ENCODE results near the gene FFAR3. TPM values are rescaled to one million over a fixed set of nuclear protein-coding genes. Genes with fewer than 3 reads are reported as not detected.
"Not testable (repeated sequence)": the region's sequence is repeated elsewhere in the genome, so short reads cannot be mapped to it uniquely, and the experiment has no call there.

FFAR3 gene
- total RNA-seq, 2 donors from 2014 or later: not detected

DNA sequence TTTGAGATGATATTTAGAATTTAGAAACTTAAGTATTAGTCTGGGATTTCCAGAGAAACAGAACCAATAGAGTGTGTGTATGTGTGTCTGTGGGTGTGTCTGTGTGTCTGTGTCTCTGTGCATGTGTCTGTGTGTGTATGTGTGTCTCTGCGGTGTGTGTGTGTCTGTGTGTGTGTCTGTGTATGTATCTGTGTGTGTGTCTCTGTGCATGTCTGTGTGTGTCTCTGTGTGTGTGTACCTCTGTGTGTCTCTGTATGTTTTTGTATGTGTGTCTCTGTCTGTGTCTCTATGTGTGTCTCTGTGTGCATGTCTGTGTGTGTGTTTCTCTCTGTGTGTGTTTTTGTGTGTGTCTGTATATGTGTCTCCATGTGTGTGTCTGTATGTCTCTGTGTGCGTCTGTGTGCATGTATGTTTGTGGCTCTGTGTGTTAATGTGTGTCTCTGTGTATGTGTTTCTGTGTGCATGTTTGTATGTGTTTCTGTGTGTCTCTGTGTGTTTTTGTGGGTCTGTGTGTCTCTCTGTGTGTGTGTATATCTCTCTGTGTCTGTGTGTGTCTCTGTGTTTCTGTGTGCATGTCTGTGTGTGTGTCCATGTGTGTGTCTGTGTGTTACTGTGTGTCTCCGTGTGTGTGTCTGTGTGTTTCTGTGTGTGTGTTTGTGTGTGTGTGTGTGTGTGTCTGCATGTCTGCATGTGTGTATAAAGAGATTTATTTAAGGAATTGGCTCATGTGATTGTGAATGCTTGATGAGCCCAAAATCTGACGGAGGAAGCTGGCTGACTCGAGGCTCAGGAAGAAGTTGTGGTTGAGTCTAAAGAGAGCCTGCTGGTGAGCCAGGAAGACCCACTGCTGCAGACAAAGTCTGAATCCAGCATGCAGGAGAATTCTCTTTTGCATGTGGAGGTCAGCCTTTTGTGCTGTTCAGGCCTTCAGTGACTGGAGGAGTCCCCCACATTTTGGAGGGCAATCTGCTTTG, 34.8 kb downstream of the FFAR3 start:
- intact Hi-C loops (cut with DNase I, micrococcal nuclease): no loop called here
- DNase-seq (no peak), ATAC-seq (no peak)

DNA sequence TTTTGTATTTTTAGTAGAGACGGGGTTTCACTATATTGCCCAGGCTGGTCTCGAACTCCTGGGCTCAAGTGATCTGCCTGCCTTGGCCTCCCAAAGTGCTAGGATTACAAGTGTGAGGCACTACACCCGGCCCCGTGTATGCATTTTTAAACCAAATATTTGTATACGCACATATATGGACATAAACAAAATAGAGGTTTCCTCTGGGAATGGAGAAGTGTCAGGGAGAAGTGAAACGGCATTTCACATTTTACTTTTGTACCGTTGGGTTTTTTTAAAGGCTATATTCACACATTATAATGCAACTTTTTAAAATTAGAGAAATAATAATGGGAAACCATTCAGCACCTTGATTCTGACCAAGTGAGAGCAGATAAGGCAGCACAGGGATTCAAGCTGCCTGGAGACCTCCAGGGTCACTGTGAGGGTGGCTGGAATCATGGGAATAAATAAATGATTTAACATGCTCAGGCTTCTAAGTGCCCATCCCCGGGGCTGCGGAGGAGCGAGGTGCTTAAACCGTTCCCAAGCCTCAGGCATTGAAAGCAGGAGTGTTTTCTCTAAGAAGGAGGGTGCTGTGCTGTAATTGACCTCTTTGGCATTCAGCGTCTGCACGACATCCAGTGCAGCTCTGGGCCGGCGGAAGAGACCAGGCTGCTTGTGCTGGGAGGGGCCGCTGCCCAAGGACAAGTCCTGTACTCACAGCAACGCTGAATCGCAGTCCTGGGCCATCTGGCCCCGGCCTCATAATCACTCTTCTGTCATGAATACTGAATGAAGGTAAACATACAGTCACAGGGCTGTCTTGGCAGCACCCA, 37.3 kb downstream of the FFAR3 start:
- DNase-seq (peak; percentile 34 to 48), ATAC-seq (peak; percentile 89)
- intact Hi-C loops (cut with DNase I, micrococcal nuclease): no loop called here

DNA sequence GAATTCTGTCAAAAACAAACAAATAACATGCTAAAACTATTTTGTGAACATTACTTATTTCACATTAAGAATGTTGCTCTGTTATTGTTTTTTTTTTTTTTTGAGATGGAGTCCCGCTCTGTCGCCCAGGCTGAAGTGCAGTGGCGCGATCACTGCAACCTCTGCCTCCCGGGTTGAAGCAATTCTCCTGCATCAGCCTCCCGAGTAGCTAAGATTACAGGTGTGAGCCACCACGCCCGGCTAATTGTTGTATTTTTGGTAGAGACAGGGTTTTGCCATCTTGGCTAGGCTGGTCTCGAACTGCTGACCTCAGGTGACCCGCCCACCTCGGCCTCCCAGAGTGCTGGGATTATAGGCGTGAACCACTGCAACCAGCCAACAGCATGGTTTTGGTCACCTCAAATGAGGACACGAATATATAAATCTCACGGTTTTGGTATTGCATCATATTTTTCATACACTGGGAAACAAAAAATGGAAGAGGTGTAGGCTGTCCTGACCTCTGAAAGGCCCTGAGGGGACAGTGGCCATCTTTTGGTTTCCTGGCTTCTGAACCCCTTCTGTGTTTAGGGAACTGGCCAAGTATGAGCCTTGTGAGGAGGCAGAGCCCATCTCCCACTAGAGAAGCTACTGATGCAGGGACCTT, 38.1 kb downstream of the FFAR3 start:
- intact Hi-C loops (cut with DNase I, micrococcal nuclease): no loop called here
- no peak for DNase-seq
- no peak for ATAC-seq

DNA sequence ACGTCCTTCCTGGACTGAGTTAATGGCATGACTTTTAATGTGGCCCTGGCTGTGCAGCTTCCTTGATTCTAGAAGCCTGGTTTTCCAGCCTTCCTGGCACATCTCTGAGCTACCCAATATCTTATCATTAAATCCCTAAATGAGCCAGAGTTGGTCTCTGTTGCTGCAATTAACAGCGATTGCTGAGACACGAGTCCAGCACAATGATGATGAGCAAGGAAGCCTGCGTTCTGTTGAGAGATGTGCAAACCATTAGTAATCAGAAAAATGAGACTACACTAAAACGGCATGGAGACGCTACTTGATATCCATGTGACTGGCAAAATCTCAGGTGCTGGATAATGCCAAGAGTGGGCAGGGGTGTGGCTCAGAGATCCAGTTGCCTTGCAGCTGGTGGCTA, 38.8 kb downstream of the FFAR3 start:
- ATAC-seq: no peak
- DNase-seq: no peak
- intact Hi-C loops (cut with DNase I, micrococcal nuclease): no loop called here

DNA sequence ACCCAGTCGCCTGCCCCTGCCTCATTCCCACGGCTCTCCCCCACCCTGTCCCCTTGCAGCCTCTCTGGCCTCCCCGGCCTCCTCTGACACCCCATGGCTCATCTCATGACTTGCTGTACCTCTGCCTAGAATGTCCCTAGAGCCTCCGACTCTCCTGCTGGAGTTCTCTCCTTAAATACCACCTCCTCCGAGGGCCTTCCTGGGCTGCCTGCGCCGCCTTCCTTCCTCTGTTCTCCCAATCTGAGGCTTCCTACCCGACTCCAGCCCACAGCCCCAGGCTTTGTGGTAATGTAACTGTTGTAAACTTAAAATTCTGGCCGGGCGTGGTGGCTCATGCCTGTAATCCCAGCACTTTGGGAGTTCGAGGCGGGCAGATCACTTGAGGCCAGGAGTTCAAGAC, 40.3 kb downstream of the FFAR3 start:
- DNase-seq (no peak), ATAC-seq (no peak)

DNA sequence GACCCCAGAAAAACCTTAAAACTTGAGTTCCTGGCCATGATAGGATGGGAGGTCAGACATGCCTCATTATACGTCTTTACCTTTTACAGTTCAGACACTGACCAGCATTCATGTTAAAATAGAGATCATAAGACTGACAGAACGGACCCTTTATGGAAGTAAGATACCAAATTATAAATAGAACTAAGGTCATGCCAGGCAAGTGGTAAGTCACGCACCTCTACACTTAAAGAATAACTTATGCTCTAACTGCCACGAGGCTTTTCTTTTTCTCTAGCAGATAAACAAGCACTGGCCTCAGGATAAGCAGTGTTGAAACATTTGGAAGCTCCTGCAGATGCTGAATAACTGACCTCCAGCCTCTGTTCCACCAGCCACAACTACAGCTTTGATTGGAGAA, 41.0 kb downstream of the FFAR3 start:
- DNase-seq: no peak
- no peak for ATAC-seq
- intact Hi-C loops (cut with DNase I, micrococcal nuclease): no loop called here

More for the DNA sequence above, 40.3 kb downstream of the FFAR3 start:
- intact Hi-C loops (cut with DNase I, micrococcal nuclease): no loop called here

DNA sequence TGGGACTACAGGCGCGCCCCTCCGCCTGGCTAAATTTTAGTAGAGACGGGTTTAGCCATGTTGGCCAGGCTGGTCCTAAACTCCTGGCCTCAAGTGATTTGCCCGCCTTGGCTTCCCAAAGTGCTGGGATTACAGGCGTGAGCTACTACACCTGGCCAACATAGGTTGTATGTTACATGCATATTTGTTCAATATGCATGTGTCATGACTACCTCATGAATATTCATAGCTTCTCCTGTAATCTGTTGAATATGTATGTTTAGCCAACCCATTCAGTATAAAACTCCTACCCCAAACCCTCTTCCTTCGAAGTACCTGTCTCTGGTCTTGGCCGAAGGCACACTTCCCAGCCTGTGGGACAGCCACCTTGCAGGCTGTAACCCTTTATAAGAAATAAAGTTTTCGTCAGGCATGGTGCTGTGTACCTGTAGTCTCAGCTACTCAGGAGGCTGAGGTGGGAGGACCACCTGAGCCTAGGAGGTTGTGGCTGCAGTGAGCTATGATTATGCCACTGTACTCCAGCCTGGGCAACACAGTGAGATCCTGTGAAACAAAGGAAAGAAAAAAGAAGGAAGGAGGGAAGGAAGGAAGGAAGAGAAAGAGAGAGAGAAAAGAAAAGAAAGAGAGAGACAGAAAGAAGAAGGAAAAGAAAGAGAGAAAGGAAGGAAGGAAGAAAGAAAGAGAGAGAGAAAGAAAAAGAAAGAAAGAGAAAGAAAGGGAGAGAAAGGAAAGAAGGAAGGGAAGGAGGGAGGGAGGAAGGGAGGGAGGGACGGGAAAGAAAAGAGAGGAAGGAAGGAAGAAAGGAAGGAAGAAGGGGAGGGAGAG, 41.9 kb downstream of the FFAR3 start:
- intact Hi-C loops (cut with DNase I, micrococcal nuclease): no loop called here
- ATAC-seq (no peak), DNase-seq (peak in 1 of 2 donors; percentile 3)

DNA sequence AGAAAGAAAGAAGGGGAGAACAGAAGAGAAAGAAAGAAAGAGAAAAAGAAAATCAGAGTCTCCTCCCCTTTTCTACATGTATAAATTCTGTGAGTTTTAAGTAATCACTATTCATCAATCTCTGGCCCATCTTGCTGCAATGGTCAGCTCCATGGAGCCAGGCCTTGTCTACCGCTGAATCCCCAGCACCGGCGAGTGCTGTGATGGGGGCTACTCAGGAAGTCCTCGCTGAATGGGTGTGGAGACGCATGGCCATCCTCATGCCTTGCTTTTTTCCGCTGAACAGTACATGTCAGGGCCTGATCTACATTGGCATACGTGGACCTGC, 42.5 kb downstream of the FFAR3 start:
- intact Hi-C loops (cut with DNase I, micrococcal nuclease): no loop called here
- peak in 1 of 2 donors; percentile 20 for DNase-seq
- no peak for ATAC-seq

DNA sequence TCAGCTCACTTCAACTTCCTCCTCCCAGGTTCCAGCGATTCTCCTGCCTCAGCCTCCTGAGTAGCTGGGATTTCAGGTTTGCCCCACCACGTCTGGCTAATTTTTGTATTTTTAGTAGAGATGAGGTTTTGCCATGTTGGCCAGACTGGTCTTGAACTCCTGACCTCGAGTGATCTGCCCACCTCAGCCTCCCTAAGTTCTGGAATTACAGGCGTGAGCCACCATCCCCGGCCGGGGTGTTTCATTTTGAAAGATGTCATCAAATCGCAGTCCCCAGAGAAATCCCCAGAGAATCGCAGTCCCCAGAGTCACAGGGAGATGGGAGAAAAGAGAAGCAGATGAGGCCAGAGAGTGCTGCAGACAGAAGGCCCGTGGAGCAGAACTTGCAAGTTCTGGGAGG, 43.2 kb downstream of the FFAR3 start:
- ATAC-seq; intact Hi-C loops (cut with DNase I, micrococcal nuclease): not testable (repeated sequence)
- peak in 1 of 2 donors; percentile 12 for DNase-seq

DNA sequence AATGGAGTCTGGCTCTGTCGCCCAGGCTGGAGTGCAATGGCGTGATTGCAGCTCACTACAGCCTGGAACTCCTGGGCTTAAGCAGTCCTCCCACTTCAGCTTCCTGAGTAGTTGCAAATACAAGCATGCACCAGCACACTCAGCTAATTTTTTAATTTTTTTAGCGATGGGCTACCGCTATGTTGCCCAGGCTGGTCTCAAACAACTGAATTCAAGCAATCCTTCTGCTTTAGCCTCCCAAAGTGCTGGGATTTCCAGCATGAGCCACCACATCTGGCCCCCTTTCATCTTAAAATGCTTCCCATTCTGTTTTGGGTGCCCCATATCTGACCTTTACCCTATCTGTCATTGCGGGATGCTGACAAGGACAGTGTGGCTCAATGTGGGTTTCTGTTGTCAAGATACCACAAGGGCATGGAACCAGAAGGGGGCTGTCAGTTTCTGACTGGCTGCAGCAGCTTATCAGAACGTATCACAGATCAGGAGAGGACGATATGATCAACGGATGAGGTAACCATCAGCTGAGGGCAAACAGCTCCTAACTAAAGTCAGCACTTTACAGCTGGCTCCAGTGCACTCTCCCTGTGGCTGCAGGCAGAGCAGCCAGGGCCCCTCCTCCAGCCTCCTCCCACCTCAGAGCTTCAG, 45.0 kb downstream of the FFAR3 start:
- peak in 1 of 2 donors; percentile 16 for DNase-seq
- ATAC-seq: no peak
- intact Hi-C loops (cut with DNase I, micrococcal nuclease): no loop called here

DNA sequence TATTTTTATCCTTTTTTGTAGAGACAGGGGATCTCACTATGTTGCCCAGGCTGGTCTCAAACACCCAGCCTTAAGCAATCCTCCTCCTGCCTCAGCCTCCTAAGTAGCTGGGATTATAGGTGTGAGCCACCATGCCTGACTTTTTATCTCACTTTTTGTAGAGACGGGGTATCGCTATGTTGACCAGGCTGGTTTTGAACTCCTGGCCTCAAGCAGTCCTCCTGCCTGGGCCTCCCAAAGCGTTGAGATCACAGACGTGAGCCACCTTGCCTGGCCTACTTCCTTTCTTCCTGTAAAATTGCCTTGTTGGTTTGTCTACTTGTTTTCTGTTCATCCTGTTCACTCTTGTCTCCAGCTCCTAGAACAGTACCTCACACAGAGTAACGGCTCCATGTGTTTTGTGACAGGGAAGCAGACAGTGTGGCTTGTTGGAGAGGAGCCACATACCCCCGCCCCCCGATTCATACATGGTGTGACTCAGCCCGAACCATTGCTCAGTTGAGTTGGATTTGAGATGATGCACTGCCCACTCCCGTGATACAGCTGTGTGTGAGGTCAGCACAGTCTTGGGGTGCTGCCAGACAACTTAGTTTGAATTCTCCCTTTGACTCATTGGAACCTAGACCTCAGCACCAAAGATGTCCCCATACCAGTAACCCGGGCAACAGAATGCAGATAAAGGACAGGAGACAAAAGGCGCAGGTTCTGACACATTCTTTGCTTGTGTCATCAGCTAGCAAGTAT, 46.8 kb downstream of the FFAR3 start:
- peak in 1 of 2 donors; percentile 36 for DNase-seq
- ATAC-seq: no peak
- intact Hi-C loops (cut with DNase I, micrococcal nuclease): no loop called here

DNA sequence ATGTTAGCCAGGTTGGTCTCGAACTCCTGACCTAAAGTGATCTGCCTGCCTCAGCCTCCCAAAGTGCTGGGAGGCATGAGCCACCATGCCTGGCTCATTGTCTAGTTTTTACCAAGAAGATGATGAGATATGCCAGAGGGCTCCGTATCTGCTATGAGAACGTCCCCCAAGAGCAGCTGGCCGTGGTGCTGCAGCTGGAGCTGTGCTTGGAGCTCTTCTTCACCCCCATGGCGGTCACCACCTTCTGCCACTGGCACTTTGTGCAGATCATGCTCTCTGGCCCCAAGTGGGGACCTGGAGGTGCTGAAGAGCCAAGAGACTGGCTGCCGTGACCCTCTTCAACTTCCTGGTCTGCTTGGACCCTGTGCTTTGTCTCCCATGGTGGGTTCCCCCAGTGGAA, 49.4 kb downstream of the FFAR3 start:
- no peak for ATAC-seq
- DNase-seq: peak in 1 of 2 donors; percentile 2
- intact Hi-C loops (cut with DNase I, micrococcal nuclease): no loop called here

DNA sequence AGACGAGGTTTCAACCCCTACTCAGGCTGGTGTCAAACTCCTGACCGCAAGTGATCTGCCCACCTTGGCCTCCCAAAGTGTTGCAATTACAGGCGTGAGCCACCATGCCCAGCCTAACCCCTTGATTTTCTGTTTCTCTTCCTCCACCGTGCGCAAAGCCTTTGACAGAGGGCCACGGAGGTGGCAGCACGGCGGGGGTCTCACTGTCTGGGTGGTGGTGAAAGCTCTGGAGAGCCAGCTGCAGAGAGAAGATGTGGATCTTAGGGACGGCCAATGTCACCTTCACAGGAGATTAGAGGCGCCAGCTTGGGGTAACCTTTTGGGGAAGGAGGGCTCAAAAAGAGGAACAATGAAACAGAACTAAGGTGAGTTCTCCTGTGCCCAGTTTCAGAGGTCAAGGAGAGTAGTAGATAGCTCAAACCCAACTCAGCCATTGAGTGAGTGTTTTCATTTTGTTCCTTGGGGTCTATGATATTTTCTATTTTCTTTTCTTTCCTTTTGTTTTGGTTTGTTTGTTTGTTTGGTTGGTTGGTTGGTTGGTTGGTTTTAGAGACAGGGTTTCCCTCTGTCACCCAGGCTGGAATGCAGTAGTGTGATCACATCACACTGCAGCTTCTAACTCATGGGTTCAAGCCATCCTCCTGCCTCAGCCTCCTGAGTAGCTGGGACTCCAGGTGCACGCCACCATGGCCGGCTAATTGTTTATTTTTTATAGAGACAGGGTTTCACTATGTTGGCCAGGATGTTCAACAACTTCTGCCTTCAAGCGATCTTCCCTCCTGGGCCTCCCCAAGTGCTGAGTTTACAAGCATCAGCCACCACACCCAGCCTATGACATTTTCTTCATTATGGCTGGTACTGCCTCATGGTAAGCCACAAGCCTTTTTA, 50.3 kb downstream of the FFAR3 start:
- intact Hi-C loops (cut with DNase I, micrococcal nuclease): no loop called here
- DNase-seq: peak in 1 of 2 donors; percentile 12
- no peak for ATAC-seq

DNA sequence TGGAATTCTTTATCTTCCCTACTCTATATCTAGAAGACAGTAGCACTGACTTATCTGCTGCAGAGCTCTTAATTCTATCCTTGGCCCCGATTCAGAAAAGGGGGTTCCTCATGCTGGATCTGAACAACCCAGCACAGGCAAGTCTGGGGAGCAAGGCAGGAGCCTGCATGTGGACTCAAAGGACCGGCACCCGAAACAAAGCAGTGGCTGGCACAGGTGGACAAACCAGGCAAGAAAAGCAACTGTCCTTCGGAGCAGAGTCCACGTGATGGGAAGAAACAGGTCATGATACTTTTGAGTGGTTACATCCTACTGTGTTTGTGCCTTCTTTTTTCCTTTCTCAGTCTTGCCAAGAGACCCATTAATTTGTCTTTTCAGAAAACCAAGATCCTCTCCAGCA, 50.9 kb downstream of the FFAR3 start:
- intact Hi-C loops (cut with DNase I, micrococcal nuclease): no loop called here
- peak in 1 of 2 donors; percentile 2 for DNase-seq
- ATAC-seq: no peak

All from left colon (tissue), 2 donors.